A549 (cell line): ENCODE data around the gene CTXN2. TPM values are rescaled to one million over a fixed set of nuclear protein-coding genes. Genes with fewer than 3 reads are reported as not detected.

Source experiments
- ATAC-seq, 2 experiments: fragments of 200-7000 bp in 1 of 2; fragments of >200 bp in 1 of 2; cut with Nextera tagmentation in 1 of 2; cut with Tn5 transposase in 1 of 2; 3 replicates each; pipeline versions ENCODE4 v1.8.0 to v1.9.1; 2018 to 2020; ENCODE audit warnings: mild to moderate bottlenecking in 1 of 2, moderate library complexity in 1 of 2
- CTCF ChIA-PET: fragments of 300-600 bp; sonication (Branson Sonifier 250); formaldehyde crosslinking; extraction: SDS; loops from one replicate; lab custom pipeline; 2021; ENCODE audit warnings: antibody characterized with exemption, inconsistent platforms; lab: Yijun Ruan, JAX
- POLR2A ChIA-PET: fragments of 350-600 bp; formaldehyde crosslinking; extraction: SDS; loops from one replicate; lab custom pipeline; 2021; ENCODE audit warnings: antibody characterized with exemption, inconsistent platforms; lab: Yijun Ruan, JAX
- DNase-seq, 2 experiments: peaks; one replicate each; pipeline versions ENCODE4 v3.0.0 to v3.0.0-alpha.2; 2011 to 2016; ENCODE audit warnings: low read depth in 1 of 2, low spot score in 1 of 2
- FAIRE-seq: peaks from 2 replicates; lab custom pipeline; 2011; peaks lifted over from hg19 to GRCh38; lab: Jason Lieb, UNC
- H3K27ac ChIP-seq, 2 experiments: fragments of >200 bp; sonication (Bioruptor Twin); formaldehyde crosslinking; 3 replicates each; pipeline ENCODE4 v1.5.1; 2016 to 2017
- H3K4me1 ChIP-seq: fragments of >200 bp; sonication (Bioruptor Twin); formaldehyde crosslinking; 3 replicates; pipeline ENCODE4 v1.6.1; 2016
- H3K4me2 ChIP-seq: fragments of >200 bp; sonication (Bioruptor Twin); formaldehyde crosslinking; 3 replicates; pipeline ENCODE4 v1.6.1; 2016
- H3K4me3 ChIP-seq: fragments of >200 bp; sonication (Bioruptor Twin); formaldehyde crosslinking; 3 replicates; pipeline ENCODE4 v1.5.1; 2016
- H3K9me3 ChIP-seq: fragments of >200 bp; sonication (Bioruptor Twin); formaldehyde crosslinking; 3 replicates; pipeline ENCODE4 v1.6.1; 2016
- ATOH8 ChIP-seq: fragments of 250-450 bp; sonication (Bioruptor Pico); IDR thresholded peaks from 2 replicates; pipeline ENCODE4 v1.5.0; 2020; ENCODE audit warnings: low read depth, mild to moderate bottlenecking, moderate library complexity
- BHLHE40 ChIP-seq: IDR thresholded peaks from 2 replicates; pipeline ENCODE4 v1.6.1; 2012; ENCODE audit warnings: low read depth, low read length, inconsistent platforms
- CHD2 ChIP-seq: fragments of 150-350 bp; IDR thresholded peaks from 2 replicates; pipeline ENCODE4 v1.6.1; 2014; ENCODE audit warnings: low read length; ENCODE audit not compliant: partially characterized antibody
- CHD4 ChIP-seq: fragments of 200-600 bp; sonication (generic); IDR thresholded peaks from 2 replicates; pipeline ENCODE4 v1.6.1; 2016; ENCODE audit warnings: antibody characterized with exemption, mild to moderate bottlenecking, borderline replicate concordance
- CTCF ChIP-seq: fragments of >200 bp; sonication (Bioruptor Twin); formaldehyde crosslinking; IDR thresholded peaks from 3 replicates; pipeline ENCODE4 v1.5.1; 2016
- EHF ChIP-seq: fragments of 250-450 bp; sonication (Bioruptor Pico); IDR thresholded peaks from 2 replicates; pipeline ENCODE4 v1.5.0; 2020; ENCODE audit warnings: mild to moderate bottlenecking
- ELK1 ChIP-seq: fragments of 150-350 bp; IDR thresholded peaks from 2 replicates; pipeline ENCODE4 v1.6.1; 2014; ENCODE audit warnings: low read depth, mild to moderate bottlenecking, low read length
- FOSB ChIP-seq: fragments of 250-450 bp; sonication (Bioruptor Pico); IDR thresholded peaks from 2 replicates; pipeline ENCODE4 v1.5.0; 2020; ENCODE audit warnings: mild to moderate bottlenecking, moderate library complexity
- HDAC2 ChIP-seq: fragments of 200-600 bp; sonication (generic); IDR thresholded peaks from 2 replicates; pipeline ENCODE4 v1.6.1; 2016
- HOXB13 ChIP-seq: fragments of 250-450 bp; sonication (Bioruptor Pico); IDR thresholded peaks from 2 replicates; pipeline ENCODE4 v1.5.0; 2020; ENCODE audit warnings: low read depth, mild to moderate bottlenecking, moderate library complexity
- HOXB5 ChIP-seq: fragments of 250-450 bp; sonication (Bioruptor Pico); IDR thresholded peaks from 2 replicates; pipeline ENCODE4 v1.5.0; 2020; ENCODE audit warnings: mild to moderate bottlenecking, moderate library complexity
- KDM1A ChIP-seq: fragments of 200-600 bp; sonication (generic); IDR thresholded peaks from 2 replicates; pipeline ENCODE4 v1.6.1; 2016; ENCODE audit warnings: low read depth, mild to moderate bottlenecking
- MAX ChIP-seq: IDR thresholded peaks from 2 replicates; pipeline ENCODE4 v1.6.1; 2012
- MAZ ChIP-seq: fragments of 150-350 bp; IDR thresholded peaks from 2 replicates; pipeline ENCODE4 v1.6.1; 2014; ENCODE audit warnings: antibody characterized with exemption, low read depth, low read length, borderline replicate concordance
- MYC ChIP-seq: IDR thresholded peaks from 2 replicates; pipeline ENCODE4 v1.6.1; 2012; ENCODE audit warnings: mild to moderate bottlenecking, inconsistent platforms, low read length, improper control_type of control experiment, borderline replicate concordance
- NPAS2 ChIP-seq: fragments of 250-450 bp; sonication (Bioruptor Pico); IDR thresholded peaks from 2 replicates; pipeline ENCODE4 v1.8.0; 2022; ENCODE audit warnings: mild to moderate bottlenecking, moderate library complexity, borderline replicate concordance
- RAD21 ChIP-seq, 2 experiments: fragments of >200 bp in 1 of 2; sonication (Bioruptor Twin) in 1 of 2; formaldehyde crosslinking in 1 of 2; IDR thresholded peaks in 1 of 2; conservative IDR thresholded peaks in 1 of 2; 2 replicates in 1 of 2; 3 replicates in 1 of 2; pipeline ENCODE4 v1.6.1; 2012 to 2018; ENCODE audit warnings: inconsistent platforms in 1 of 2
- SMC3 ChIP-seq: fragments of >200 bp; sonication (Bioruptor Twin); formaldehyde crosslinking; IDR thresholded peaks from 3 replicates; pipeline ENCODE4 v1.6.1; 2018; ENCODE audit warnings: inconsistent platforms
- ZC3H11A ChIP-seq: fragments of 450-650 bp; IDR thresholded peaks from 2 replicates; pipeline ENCODE4 v1.6.1; 2014; ENCODE audit warnings: antibody characterized with exemption, mild to moderate bottlenecking
- ZFP36 ChIP-seq: fragments of 450-650 bp; IDR thresholded peaks from 2 replicates; pipeline ENCODE4 v1.6.1; 2014; ENCODE audit warnings: borderline replicate concordance; ENCODE audit not compliant: partially characterized antibody
- WGBS: methylation state at CpG from one replicate; pipeline ENCODE4 v1.1.6; 2017; ENCODE audit errors: missing lambda C conversion rate; 5-methylcytosine and 5-hydroxymethylcytosine counted together
- polyA plus RNA-seq, 4 experiments: library from polyadenylated mRNA; depleted of rRNA in 3 of 4; stranded (reverse); fragments of >200 nt; fragmentation: RNase III in 1 of 4; extraction: RNeasy Plus Mini Kit Qiagen cat#74134 plus additional on column Dnase treatment in 1 of 4; gene quantifications; 2 replicates in 3 of 4; 3 replicates in 1 of 4; pipeline ENCODE4 v1.2.3, GENCODE V29; 2011 to 2017

CTXN2 gene
- polyA plus RNA-seq, 2 of the 4 experiments (the other 2 are of a cell fraction): not detected

GRCh38 chr15:48205981-48206380 is 14.5 kb downstream of the CTXN2 start, which contains the start of gene SLC12A1:
Gene SLC12A1 (plus strand): TSS chr15:48206302. CDS start chr15:48207720, 1,418 bp downstream.
- ChIA-PET POLR2A (no interaction called here), CTCF (no interaction called here)
- ATAC-seq: no peak
- no peaks in the 10 kb centered on the region for H3K4me1 ChIP-seq
- H3K9me3 ChIP-seq: no peaks in the 10 kb centered on the region
- no peak within 1 kb of the TSS for H3K4me3 ChIP-seq
- 50% methylated on average over 1 of the region's 1 CpG for WGBS
- no peak for TF ChIP-seq NPAS2 (CRISPR knock-in tag)
- TF ChIP-seq KDM1A: no peak
- TF ChIP-seq CHD4: no peak
- no peak for TF ChIP-seq HDAC2
- no peak for TF ChIP-seq CHD2
- TF ChIP-seq RAD21 (conservative IDR thresholded peaks at IDR 0.05 in 1 of 2, IDR thresholded peaks at IDR 0.05 in 1 of 2): no peak
- no peak for TF ChIP-seq MAX
- TF ChIP-seq FOSB (CRISPR knock-in tag): no peak
- no peak for TF ChIP-seq HOXB5
- TF ChIP-seq CTCF: no peak
- TF ChIP-seq ZC3H11A: no peak
- no peak for TF ChIP-seq BHLHE40
- TF ChIP-seq ZFP36: no peak
- no peak for DNase-seq
- FAIRE-seq: no peak
- H3K4me2 ChIP-seq: no peak within 1 kb of the TSS
- no peak within 1 kb of the TSS for H3K27ac ChIP-seq

GRCh38 chr15:48221261-48221660 is 29.8 kb downstream of the CTXN2 start:
- Histone ChIP-seq H3K9me3 (no peaks in the 10 kb centered on the region), H3K4me3 (no peak overlapping the region), H3K4me1 (no peaks in the 10 kb centered on the region), H3K27ac (no peak overlapping the region), H3K4me2 (no peak overlapping the region)
- no peak for FAIRE-seq
- WGBS: 0% methylated on average over 1 of the region's 1 CpG
- ChIA-PET POLR2A (no interaction called here), CTCF (no interaction called here)
- DNase-seq: no peak
- TF ChIP-seq ELK1 (no peak), ZFP36 (no peak), MYC (no peak), HOXB13 (CRISPR knock-in tag) (no peak)
- no peak for ATAC-seq

- no peaks in the 10 kb centered on the region for H3K9me3 ChIP-seq
- H3K4me2 ChIP-seq: no peak overlapping the region
- no peak for ATAC-seq
- POLR2A ChIA-PET: no interaction called here
- 45% methylated on average over 4 of the region's 4 CpGs for WGBS
- H3K27ac ChIP-seq: no peak overlapping the region
- H3K4me1 ChIP-seq: no peaks in the 10 kb centered on the region
- DNase-seq: no peak
- no peak overlapping the region for H3K4me3 ChIP-seq
- TF ChIP-seq EHF (CRISPR knock-in tag) (no peak), ATOH8 (CRISPR knock-in tag) (no peak), MAZ (no peak), ZC3H11A (no peak), ZFP36 (no peak), SMC3 (no peak)
- TF ChIP-seq, all 56 proteins: peak for 0
- CTCF ChIA-PET: no interaction called here
- FAIRE-seq: no peak
Observed at GRCh38 chr15:48221885-48222284, 30.4 kb downstream of the CTXN2 start.
